GM12878 (cell line): ENCODE measurements around the gene FIBCD1. TPM values are rescaled to one million over a fixed set of nuclear protein-coding genes. Genes with fewer than 3 reads are reported as not detected.

Experiments
- ATAC-seq: fragments of 200-7000 bp; cut with Tn5 transposase; 3 replicates; pipeline ENCODE4 v1.9.1; 2020; ENCODE audit warnings: mild to moderate bottlenecking, moderate library complexity
- BruUV-seq: library from RNA; stranded (reverse); fragments of 400-500 nt; replicated peaks from 2 replicates; lab custom pipeline; 2021; lab: Mats Ljungman, UMichigan
- CTCF ChIA-PET: fragments of 300-600 bp; sonication (Branson Sonifier 250); formaldehyde crosslinking; extraction: SDS; loops from one replicate; lab custom pipeline; 2021; ENCODE audit warnings: inconsistent platforms; lab: Yijun Ruan, JAX
- POLR2A ChIA-PET: fragments of 350-600 bp; formaldehyde crosslinking; extraction: SDS; loops from one replicate; lab custom pipeline; 2021; ENCODE audit warnings: inconsistent platforms; lab: Charles Lee
- RAD21 ChIA-PET: fragments of 300-600 bp; sonication (Branson Sonifier 250); formaldehyde crosslinking; loops from one replicate; lab custom pipeline; 2023; ENCODE audit warnings: antibody characterized with exemption; ENCODE audit not compliant: unreplicated experiment; lab: Charles Lee
- SMC1A ChIA-PET: fragments of 300-600 bp; sonication (Branson Sonifier 250); formaldehyde crosslinking; loops from one replicate; lab custom pipeline; 2023; ENCODE audit not compliant: unreplicated experiment, uncharacterized antibody; lab: Charles Lee
- DNase-seq: peaks from one replicate; pipeline ENCODE4 v3.0.0-alpha.2; 2011; ENCODE audit warnings: low read depth, low spot score
- FAIRE-seq: peaks from 3 replicates; lab custom pipeline; 2011; peaks lifted over from hg19 to GRCh38; lab: Jason Lieb, UNC
- H2AFZ ChIP-seq: 2 replicates; pipeline ENCODE4 v1.6.0; 2011; ENCODE audit warnings: low read depth, low read length, control low read depth; ENCODE audit not compliant: control insufficient read depth
- H3K27ac ChIP-seq: 2 replicates; pipeline ENCODE4 v1.5.1; 2011; ENCODE audit warnings: control low read depth; ENCODE audit not compliant: control insufficient read depth, insufficient read depth
- H3K27me3 ChIP-seq, 2 experiments: replicated peaks in 1 of 2; 2 replicates each; pipeline versions ENCODE4 v1.6.0 to v1.6.1; 2011; ENCODE audit warnings: low read length in 1 of 2; ENCODE audit not compliant: control insufficient read depth in 2 of 2, insufficient read depth in 2 of 2
- H3K36me3 ChIP-seq, 2 experiments: 2 replicates each; pipeline ENCODE4 v1.5.1; 2011; ENCODE audit warnings: low read length in 1 of 2; ENCODE audit not compliant: control insufficient read depth in 2 of 2, insufficient read depth in 2 of 2
- H3K4me1 ChIP-seq: 2 replicates; pipeline ENCODE4 v1.6.1; 2011; ENCODE audit warnings: mild to moderate bottlenecking, low read length, moderate library complexity, mixed read lengths; ENCODE audit not compliant: control insufficient read depth, insufficient read depth
- H3K4me2 ChIP-seq: 2 replicates; pipeline ENCODE4 v1.6.0; 2011; ENCODE audit warnings: control low read depth; ENCODE audit not compliant: control insufficient read depth, insufficient read depth
- H3K4me3 ChIP-seq: fragments of 200-600 bp; sonication (generic); 2 replicates; pipeline ENCODE4 v1.5.1; 2016
- H3K79me2 ChIP-seq: 2 replicates; pipeline ENCODE4 v1.6.0; 2011; ENCODE audit warnings: low read length; ENCODE audit not compliant: control insufficient read depth, insufficient read depth
- H3K9ac ChIP-seq: 2 replicates; pipeline ENCODE4 v1.8.0; 2011; ENCODE audit warnings: low read length, control low read depth, mixed read lengths; ENCODE audit not compliant: control insufficient read depth, insufficient read depth
- H3K9me3 ChIP-seq: replicated peaks from 3 replicates; pipeline ENCODE4 v1.5.1; 2011; ENCODE audit warnings: mild to moderate bottlenecking, low read length; ENCODE audit not compliant: control insufficient read depth, insufficient read depth
- H4K20me1 ChIP-seq: 2 replicates; pipeline ENCODE4 v1.6.0; 2011; ENCODE audit not compliant: control insufficient read depth, insufficient read depth
- ETV6 ChIP-seq, 2 experiments: fragments of 450-650 bp in 1 of 2; IDR thresholded peaks in 1 of 2; conservative IDR thresholded peaks in 1 of 2; 2 replicates each; pipeline ENCODE4 v1.6.1; 2014; ENCODE audit warnings: antibody characterized with exemption in 1 of 2, borderline replicate concordance in 1 of 2, low read depth in 1 of 2, mild to moderate bottlenecking in 1 of 2, moderate library complexity in 1 of 2
- FOS ChIP-seq: IDR thresholded peaks from 3 replicates; pipeline ENCODE4 v1.6.1; 2011; ENCODE audit warnings: borderline replicate concordance; ENCODE audit not compliant: insufficient read length; ENCODE audit errors: extremely low read depth
- JUNB ChIP-seq: IDR thresholded peaks from 2 replicates; pipeline ENCODE4 v1.6.1; 2016; ENCODE audit warnings: antibody characterized with exemption, mild to moderate bottlenecking
- KAT2A ChIP-seq: conservative IDR thresholded peaks from 2 replicates; pipeline ENCODE4 v1.6.1; 2011; ENCODE audit warnings: low read depth, low read length; ENCODE audit not compliant: control insufficient read depth
- MLLT1 ChIP-seq: fragments of 450-650 bp; IDR thresholded peaks from 2 replicates; pipeline ENCODE4 v1.6.1; 2016; ENCODE audit warnings: mild to moderate bottlenecking
- MTA2 ChIP-seq: fragments of 450-650 bp; IDR thresholded peaks from 2 replicates; pipeline ENCODE4 v1.6.1; 2016; ENCODE audit warnings: low read depth, mild to moderate bottlenecking, moderate library complexity
- MYC ChIP-seq: IDR thresholded peaks from 2 replicates; pipeline ENCODE4 v1.6.1; 2011; ENCODE audit warnings: mild to moderate bottlenecking, low read length, moderate library complexity, inconsistent platforms; ENCODE audit not compliant: insufficient read depth, insufficient replicate concordance, insufficient read length, severe bottlenecking
- NFYA ChIP-seq: IDR thresholded peaks from 2 replicates; pipeline ENCODE4 v1.6.1; 2011; ENCODE audit warnings: low read depth, mild to moderate bottlenecking, low read length, improper control_type of control experiment, borderline replicate concordance
- POLR2AphosphoS5 ChIP-seq: IDR thresholded peaks from 2 replicates; pipeline ENCODE4 v1.6.1; 2011; ENCODE audit warnings: mild to moderate bottlenecking, low read length, inconsistent platforms
- SMC3 ChIP-seq: IDR thresholded peaks from 2 replicates; pipeline ENCODE4 v1.6.1; 2011; ENCODE audit warnings: low read length, improper control_type of control experiment, borderline replicate concordance
- SRF ChIP-seq, 2 experiments: IDR thresholded peaks; 2 replicates each; pipeline ENCODE4 v1.6.1; 2011; ENCODE audit warnings: low read depth in 2 of 2, low read length in 2 of 2, mild to moderate bottlenecking in 1 of 2, moderate library complexity in 1 of 2
- ZBED1 ChIP-seq: IDR thresholded peaks from 2 replicates; pipeline ENCODE4 v1.6.1; 2016; ENCODE audit warnings: borderline replicate concordance
- WGBS: methylation state at CpG from one replicate; pipeline ENCODE4 v1.1.6; 2016; ENCODE audit warnings: low lambda C conversion rate; ENCODE audit not compliant: insufficient replicate concordance, insufficient coverage; ENCODE audit errors: missing lambda C conversion rate; 5-methylcytosine and 5-hydroxymethylcytosine counted together
- in situ Hi-C: fragments of 300-500 bp; cut with MboI; formaldehyde crosslinking; loops from 9 replicates; pipeline ENCODE4 v1.14.3; 2018; ENCODE audit warnings: mixed read lengths
- intact Hi-C: fragments of 100-400 bp; cut with micrococcal nuclease; formaldehyde crosslinking; loops from one replicate; pipeline ENCODE4 v1.14.2; 2022; ENCODE audit not compliant: unreplicated experiment
- polyA plus RNA-seq, 11 experiments: library from polyadenylated mRNA; depleted of rRNA in 4 of 11; unstranded in 6 of 11; stranded (reverse) in 5 of 11; fragments of >200 nt; fragmentation: Nextera tagmentation in 4 of 11; fragmentation: Illumina TruSeq in 1 of 11; extraction: Ambion mirVana in 4 of 11; extraction: Trizol in 1 of 11; gene quantifications; 1 replicate in 1 of 11; 2 replicates in 10 of 11; pipeline versions ENCODE4 v1.2.1 to v1.2.3, GENCODE V29; 2011 to 2016; ENCODE audit warnings: inconsistent platforms in 2 of 11, missing spikeins in 2 of 11, low read depth in 1 of 11
- total RNA-seq, 4 experiments: library from RNA; depleted of rRNA in 3 of 4; stranded (reverse); fragments of >200 nt in 3 of 4; fragmentation: Illumina TruSeq in 1 of 4; extraction: Trizol in 1 of 4; gene quantifications; 2 replicates each; pipeline versions ENCODE4 v1.2.1 to v1.2.3, GENCODE V29; 2013 to 2021
- TF ChIP-seq, protein P1 (sequence below): IDR thresholded peaks from 2 replicates; pipeline ENCODE4 v1.6.1; 2012; ENCODE audit warnings: mild to moderate bottlenecking, low read depth, low read length

The FIBCD1 gene
- total and polyA plus RNA-seq, 10 of the 15 experiments (the other 5 are each of a cell fraction or from before 2014, with no cell fraction given), result 0.04 to 0.95 (median 0.25) TPM; not detected in 6

- FAIRE-seq (no peak), DNase-seq (no peak), ATAC-seq (no peak)
- peaks cover 25% of the 10 kb centered on the region for H3K4me1 ChIP-seq
- H3K36me3 ChIP-seq, result peaks cover 20 to 22% of the 10 kb centered on the region in 2 experiments
- H3K27ac ChIP-seq, result no peak overlapping the region
- 86% methylated on average over 9 of the region's 9 CpGs for WGBS
- in situ Hi-C loops, result loop anchor here (5.0 kb wide), 1 partner anchor 170 kb away; no protein-coding TSS in a partner anchor
- no peak overlapping the region for H3K4me3 ChIP-seq
- H3K79me2 ChIP-seq, result no peaks in the 10 kb centered on the region
- no peak overlapping the region for H3K4me2 ChIP-seq
- POLR2A ChIA-PET, result interaction anchor here (0.5 kb wide), 1 partner anchor 826 kb away, joined by 10 read pairs; no protein-coding TSS in a partner anchor
- no TSS peak for BruUV-seq
- H3K9me3 ChIP-seq, result no peaks in the 10 kb centered on the region
- CTCF ChIA-PET, result no interaction called here
- H3K27me3 ChIP-seq, result no peaks in the 10 kb centered on the region
- intact Hi-C loops, result no loop called here
- peaks cover 3% of the 10 kb centered on the region; the same call in 1 of the 2 replicates for H4K20me1 ChIP-seq
- no peak overlapping the region for H3K9ac ChIP-seq
- RAD21 ChIA-PET, result no interaction called here
- SMC1A ChIA-PET, result no interaction called here
- H2AFZ ChIP-seq, result no peak overlapping the region
- TF ChIP-seq SRF (IDR thresholded peaks at IDR 0.05; ENCODE audit: low read depth in 2 of 2, low read length in 2 of 2), result no peak
- no peak for TF ChIP-seq SMC3
- TF ChIP-seq MLLT1, result no peak
- TF ChIP-seq KAT2A, result no peak
- no peak for TF ChIP-seq NFYA
- TF ChIP-seq JUNB, result no peak
- TF ChIP-seq ZBED1, result no peak
- TF ChIP-seq, protein P1, sequence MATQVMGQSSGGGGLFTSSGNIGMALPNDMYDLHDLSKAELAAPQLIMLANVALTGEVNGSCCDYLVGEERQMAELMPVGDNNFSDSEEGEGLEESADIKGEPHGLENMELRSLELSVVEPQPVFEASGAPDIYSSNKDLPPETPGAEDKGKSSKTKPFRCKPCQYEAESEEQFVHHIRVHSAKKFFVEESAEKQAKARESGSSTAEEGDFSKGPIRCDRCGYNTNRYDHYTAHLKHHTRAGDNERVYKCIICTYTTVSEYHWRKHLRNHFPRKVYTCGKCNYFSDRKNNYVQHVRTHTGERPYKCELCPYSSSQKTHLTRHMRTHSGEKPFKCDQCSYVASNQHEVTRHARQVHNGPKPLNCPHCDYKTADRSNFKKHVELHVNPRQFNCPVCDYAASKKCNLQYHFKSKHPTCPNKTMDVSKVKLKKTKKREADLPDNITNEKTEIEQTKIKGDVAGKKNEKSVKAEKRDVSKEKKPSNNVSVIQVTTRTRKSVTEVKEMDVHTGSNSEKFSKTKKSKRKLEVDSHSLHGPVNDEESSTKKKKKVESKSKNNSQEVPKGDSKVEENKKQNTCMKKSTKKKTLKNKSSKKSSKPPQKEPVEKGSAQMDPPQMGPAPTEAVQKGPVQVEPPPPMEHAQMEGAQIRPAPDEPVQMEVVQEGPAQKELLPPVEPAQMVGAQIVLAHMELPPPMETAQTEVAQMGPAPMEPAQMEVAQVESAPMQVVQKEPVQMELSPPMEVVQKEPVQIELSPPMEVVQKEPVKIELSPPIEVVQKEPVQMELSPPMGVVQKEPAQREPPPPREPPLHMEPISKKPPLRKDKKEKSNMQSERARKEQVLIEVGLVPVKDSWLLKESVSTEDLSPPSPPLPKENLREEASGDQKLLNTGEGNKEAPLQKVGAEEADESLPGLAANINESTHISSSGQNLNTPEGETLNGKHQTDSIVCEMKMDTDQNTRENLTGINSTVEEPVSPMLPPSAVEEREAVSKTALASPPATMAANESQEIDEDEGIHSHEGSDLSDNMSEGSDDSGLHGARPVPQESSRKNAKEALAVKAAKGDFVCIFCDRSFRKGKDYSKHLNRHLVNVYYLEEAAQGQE, result no peak
- no peak for TF ChIP-seq POLR2AphosphoS5
- no peak for TF ChIP-seq FOS
- TF ChIP-seq MYC, result no peak
- TF ChIP-seq ETV6 (conservative IDR thresholded peaks at IDR 0.05 in 1 of 2, IDR thresholded peaks at IDR 0.05 in 1 of 2; ENCODE audit: borderline replicate concordance in 1 of 2, low read depth in 1 of 2), result no peak
- TF ChIP-seq MTA2, result no peak
Observed at GRCh38 chr9:130872508-130872907, 66.5 kb downstream of the FIBCD1 start.
